Measurements from ENCODE around the gene CLK3. TPM values are rescaled to one million over a fixed set of nuclear protein-coding genes. Genes with fewer than 3 reads are reported as not detected.
A peak's percentile ranks its signal among the peaks of the same experiment; 100 is the strongest.

The CLK3 gene
- total RNA-seq, 1 experiment from 2014 or later = 70.7 TPM

DNA sequence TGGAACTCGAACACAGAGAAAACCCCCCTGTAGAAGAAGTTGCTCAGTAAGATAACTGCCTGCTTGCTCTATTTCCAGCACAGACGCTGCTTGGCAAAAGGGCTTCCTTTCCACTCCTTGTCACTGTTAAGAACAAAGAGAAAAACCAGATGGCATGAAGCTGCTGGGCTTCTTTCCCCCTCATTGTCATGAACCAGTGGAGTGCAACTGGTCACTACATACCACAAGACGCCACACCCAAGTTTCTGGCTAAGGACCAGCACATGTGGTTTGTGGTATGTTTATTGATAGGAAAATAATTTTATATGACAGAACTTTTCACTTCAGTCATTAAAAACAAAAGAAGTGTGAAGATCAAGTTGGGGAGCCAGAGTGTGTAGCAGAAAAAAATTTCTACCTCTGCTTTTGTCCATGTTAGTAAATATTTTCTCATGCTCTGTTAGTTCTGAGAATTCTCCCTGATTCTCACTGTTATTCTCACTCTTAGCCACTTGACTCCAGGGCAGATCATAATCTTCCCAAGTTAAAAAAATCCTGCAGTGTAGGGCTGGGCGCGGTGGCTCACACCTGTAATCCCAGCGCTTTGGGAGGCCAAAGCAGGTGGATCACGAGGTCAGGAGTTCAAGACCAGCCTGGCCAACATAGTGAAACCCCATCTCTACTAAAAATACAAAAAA lies 37.9 kb downstream of the CLK3 start:
- H2AFZ ChIP-seq = no peak overlapping the region
- H3K4me1 ChIP-seq (replicated peaks; ENCODE audit: insufficient read depth) = no peaks in the 10 kb centered on the region
- peak overlapping the region; percentile 9; the same call in 1 of the 2 replicates for H3K27ac ChIP-seq
- intact Hi-C loops (cut with micrococcal nuclease; ENCODE audit: unreplicated experiment) = no loop called here
- DNase-seq = peak; percentile 55 to 73
- ChIA-PET POLR2A (ENCODE audit: unreplicated experiment) (interaction anchor here (0.7 kb wide), 1 partner anchor 106 kb away, joined by 3 read pairs; no protein-coding TSS in a partner anchor), CTCF (no interaction called here)
- H3K9me2 ChIP-seq (ENCODE audit: insufficient read depth) = no peaks in the 10 kb centered on the region
- peaks cover 5% of the 10 kb centered on the region; the same call in 1 of the 2 replicates for H3K36me3 ChIP-seq (ENCODE audit: low read depth)
- TF ChIP-seq EZH2 (IDR thresholded peaks at IDR 0.05; ENCODE audit: low read depth) (no peak), CTCF (conservative IDR thresholded peaks at IDR 0.05) (no peak)
- H3K27me3 ChIP-seq (ENCODE audit: insufficient read depth, low read depth) = no peaks in the 10 kb centered on the region
- H3K79me2 ChIP-seq (ENCODE audit: low read depth) = no peaks in the 10 kb centered on the region
- H3F3A ChIP-seq (ENCODE audit: insufficient read depth, low read depth) = peaks cover 4% of the 10 kb centered on the region; the same call in 1 of the 2 replicates
- no peak overlapping the region for H3K4me3 ChIP-seq
- no peak overlapping the region for H3K4me2 ChIP-seq
- H4K20me1 ChIP-seq (ENCODE audit: insufficient read depth) = peaks cover 22% of the 10 kb centered on the region; the same call in 1 of the 2 replicates
- BruUV-seq (replicated peaks) = no TSS peak
- H3K9me3 ChIP-seq (ENCODE audit: insufficient read depth, low read depth) = no peaks in the 10 kb centered on the region

DNA sequence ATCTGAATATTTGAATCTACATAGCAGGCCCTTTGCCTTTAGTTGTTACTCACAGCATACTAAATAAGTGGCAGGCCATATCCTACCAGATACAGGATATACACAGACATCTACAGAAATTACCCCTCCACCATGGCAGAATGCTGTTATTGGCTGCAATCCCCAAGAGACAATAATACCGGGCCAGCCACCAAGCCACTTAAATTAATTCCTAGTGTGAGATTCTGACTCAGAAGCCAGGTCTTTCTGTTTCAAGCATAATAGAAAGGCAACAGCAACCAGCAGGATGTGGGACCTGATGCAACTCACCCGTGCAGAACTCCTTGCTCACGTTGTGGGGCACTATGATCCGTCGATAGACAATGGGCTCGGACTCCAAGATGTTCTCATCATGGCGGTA lies 39.8 kb downstream of the CLK3 start:
- CTCF ChIA-PET = no interaction called here
- H3K4me1 ChIP-seq (replicated peaks; ENCODE audit: insufficient read depth) = no peaks in the 10 kb centered on the region
- peaks cover 5% of the 10 kb centered on the region; the same call in 1 of the 2 replicates for H3K36me3 ChIP-seq (ENCODE audit: low read depth)

GRCh38 chr15:74656935-74657535 lies 41.4 kb downstream of the CLK3 start:
- H3K4me2 ChIP-seq = no peak overlapping the region
- no peaks in the 10 kb centered on the region for H3K9me3 ChIP-seq (ENCODE audit: insufficient read depth, low read depth)
- H3K9me2 ChIP-seq (ENCODE audit: insufficient read depth) = no peaks in the 10 kb centered on the region
- H3K4me1 ChIP-seq (replicated peaks; ENCODE audit: insufficient read depth) = no peaks in the 10 kb centered on the region
- CTCF ChIA-PET = no interaction called here
- H3F3A ChIP-seq (ENCODE audit: insufficient read depth, low read depth) = peaks cover 4% of the 10 kb centered on the region
- no peak overlapping the region for H3K4me3 ChIP-seq
- H3K27ac ChIP-seq = no peak overlapping the region
- POLR2A ChIA-PET (ENCODE audit: unreplicated experiment) = no interaction called here
- no peak overlapping the region for H2AFZ ChIP-seq
- no TSS peak for BruUV-seq (replicated peaks)
- peaks cover 22% of the 10 kb centered on the region; the same call in 1 of the 2 replicates for H4K20me1 ChIP-seq (ENCODE audit: insufficient read depth)
- no peaks in the 10 kb centered on the region for H3K36me3 ChIP-seq (ENCODE audit: low read depth)
- no peak for DNase-seq
- intact Hi-C loops (cut with micrococcal nuclease; ENCODE audit: unreplicated experiment) = no loop called here
- no peak for TF ChIP-seq CTCF (conservative IDR thresholded peaks at IDR 0.05)
- TF ChIP-seq EZH2 (IDR thresholded peaks at IDR 0.05; ENCODE audit: low read depth) = no peak
- H3K27me3 ChIP-seq (ENCODE audit: insufficient read depth, low read depth) = no peaks in the 10 kb centered on the region
- 0 out of 2 replicates have a peak, but pooled peaks cover 8% of the 10 kb centered on the region for H3K79me2 ChIP-seq (ENCODE audit: low read depth)

More for the DNA sequence above, 39.8 kb downstream of the CLK3 start:
- POLR2A ChIA-PET (ENCODE audit: unreplicated experiment) = no interaction called here
- Histone ChIP-seq H3K27ac (no peak overlapping the region), H3F3A (ENCODE audit: insufficient read depth, low read depth) (peaks cover 4% of the 10 kb centered on the region; the same call in 1 of the 2 replicates), H3K4me2 (no peak overlapping the region), H2AFZ (no peak overlapping the region), H3K27me3 (ENCODE audit: insufficient read depth, low read depth) (no peaks in the 10 kb centered on the region), H3K9me2 (ENCODE audit: insufficient read depth) (no peaks in the 10 kb centered on the region), H3K4me3 (no peak overlapping the region), H3K9me3 (ENCODE audit: insufficient read depth, low read depth) (no peaks in the 10 kb centered on the region), H3K79me2 (ENCODE audit: low read depth) (no peaks in the 10 kb centered on the region), H4K20me1 (ENCODE audit: insufficient read depth) (peaks cover 22% of the 10 kb centered on the region; the same call in 1 of the 2 replicates)
- no peak for DNase-seq
- no TSS peak for BruUV-seq (replicated peaks)
- no peak for TF ChIP-seq CTCF (conservative IDR thresholded peaks at IDR 0.05)
- TF ChIP-seq EZH2 (IDR thresholded peaks at IDR 0.05; ENCODE audit: low read depth) = no peak
- intact Hi-C loops (cut with micrococcal nuclease; ENCODE audit: unreplicated experiment) = no loop called here
